ENCODE results near the gene KIAA0232. TPM values are rescaled to one million over a fixed set of nuclear protein-coding genes. Genes with fewer than 3 reads are reported as not detected.
"Not testable (repeated sequence)": the region's sequence is repeated elsewhere in the genome, so short reads cannot be mapped to it uniquely, and the experiment has no call there.

Gene KIAA0232
- total RNA-seq, 1 donor from 2014 or later: 20.9 TPM

DNA sequence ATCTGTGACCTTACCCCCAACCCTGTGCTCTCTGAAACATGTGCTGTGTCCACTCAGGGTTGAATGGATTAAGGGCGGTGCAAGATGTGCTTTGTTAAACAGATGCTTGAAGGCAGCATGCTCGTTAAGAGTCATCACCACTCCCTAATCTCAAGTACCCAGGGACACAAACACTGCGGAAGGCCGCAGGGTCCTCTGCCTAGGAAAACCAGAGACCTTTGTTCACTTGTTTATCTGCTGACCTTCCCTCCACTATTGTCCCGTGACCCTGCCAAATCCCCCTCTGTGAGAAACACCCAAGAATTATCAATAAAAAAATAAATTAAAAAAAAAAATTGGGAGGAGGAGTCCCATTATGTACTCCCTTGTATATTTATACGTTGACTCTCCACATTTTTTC lies 26.2 kb upstream of the KIAA0232 start:
- not testable (repeated sequence) for ATAC-seq

DNA sequence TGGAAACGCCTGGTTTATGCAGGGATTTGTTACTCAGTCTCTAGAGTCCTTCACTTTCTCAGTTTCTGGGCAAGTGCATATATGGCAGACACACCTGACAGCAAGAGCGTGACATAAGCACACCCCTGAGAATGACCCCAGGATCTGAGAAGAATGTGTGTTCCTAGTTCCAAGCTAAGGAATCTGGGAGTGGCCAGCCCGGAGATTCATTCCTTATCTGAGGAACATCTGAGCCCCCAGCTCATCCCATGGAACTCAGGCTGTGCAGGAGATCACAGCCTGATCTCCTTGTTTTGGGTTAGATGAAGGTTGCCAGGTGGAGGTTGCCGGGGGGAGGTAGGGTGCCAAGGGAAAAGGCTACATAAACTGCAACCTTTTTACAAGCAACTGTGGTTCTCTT lies 23.8 kb upstream of the KIAA0232 start:
- ATAC-seq: no peak

DNA sequence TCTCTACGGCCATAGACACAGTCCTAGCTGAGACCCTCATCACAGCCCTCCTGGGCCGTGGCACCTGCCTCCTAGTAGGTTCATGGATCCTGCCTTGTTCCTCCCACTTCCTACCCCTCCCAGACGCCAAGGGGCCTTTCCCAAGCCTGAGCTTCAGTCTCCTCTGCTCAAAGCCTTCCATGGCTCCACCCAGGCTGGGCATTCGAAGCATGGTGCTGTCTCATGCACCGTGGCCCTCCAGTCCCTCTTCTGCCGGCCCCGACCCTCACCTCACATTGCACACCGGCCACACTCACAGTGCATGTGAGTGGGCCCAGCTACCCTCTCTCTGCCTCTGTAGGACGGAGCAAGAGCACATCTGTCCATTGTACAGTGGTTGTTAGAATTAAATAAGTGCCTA lies 21.7 kb upstream of the KIAA0232 start:
- ATAC-seq: no peak

DNA sequence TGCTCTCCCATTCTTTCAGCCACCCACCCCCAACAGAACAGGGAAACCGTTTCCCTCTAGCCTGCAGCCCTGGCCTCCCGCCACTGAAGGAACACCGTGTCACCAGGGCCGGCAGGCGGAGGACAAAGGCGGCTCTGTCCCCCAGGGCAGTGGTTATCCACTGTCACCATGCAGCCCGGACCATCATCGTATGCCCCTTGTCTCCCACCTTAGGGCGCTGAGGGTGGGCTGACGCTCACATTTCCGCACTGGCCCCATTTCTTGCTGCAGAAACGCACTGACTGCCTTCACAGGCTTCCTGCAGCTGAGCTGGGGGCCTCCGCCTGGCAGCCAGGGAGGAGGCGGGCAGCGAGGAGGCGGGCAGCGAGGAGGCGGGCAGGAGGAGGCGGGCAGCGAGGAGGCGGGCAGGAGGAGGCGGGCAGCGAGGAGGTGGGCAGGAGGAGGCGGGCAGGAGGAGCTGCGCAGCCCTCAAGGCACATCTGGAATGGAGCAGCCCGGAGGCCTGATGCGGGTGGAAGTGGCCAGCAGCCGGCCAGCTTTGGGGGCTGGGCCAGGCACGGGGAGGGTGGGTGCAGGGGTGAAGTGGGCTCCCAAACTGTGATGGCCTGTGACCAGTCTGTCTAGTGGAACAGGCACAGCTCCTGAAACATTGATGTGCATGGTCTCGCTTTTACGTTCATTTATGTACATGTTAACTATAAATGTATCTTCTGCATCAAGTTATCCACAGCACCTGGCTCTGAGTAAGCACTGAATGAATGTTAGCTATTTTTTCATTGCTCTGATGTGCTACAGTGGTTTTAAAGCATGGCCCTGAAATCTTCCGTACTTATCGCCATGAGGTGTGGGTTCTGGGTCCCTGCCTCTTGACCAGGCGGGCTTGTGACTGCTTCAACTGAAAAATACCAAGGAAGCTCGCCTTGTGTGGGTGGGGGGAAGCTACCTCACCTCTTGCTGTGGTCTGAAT lies 20.6 kb upstream of the KIAA0232 start:
- no peak for ATAC-seq

DNA sequence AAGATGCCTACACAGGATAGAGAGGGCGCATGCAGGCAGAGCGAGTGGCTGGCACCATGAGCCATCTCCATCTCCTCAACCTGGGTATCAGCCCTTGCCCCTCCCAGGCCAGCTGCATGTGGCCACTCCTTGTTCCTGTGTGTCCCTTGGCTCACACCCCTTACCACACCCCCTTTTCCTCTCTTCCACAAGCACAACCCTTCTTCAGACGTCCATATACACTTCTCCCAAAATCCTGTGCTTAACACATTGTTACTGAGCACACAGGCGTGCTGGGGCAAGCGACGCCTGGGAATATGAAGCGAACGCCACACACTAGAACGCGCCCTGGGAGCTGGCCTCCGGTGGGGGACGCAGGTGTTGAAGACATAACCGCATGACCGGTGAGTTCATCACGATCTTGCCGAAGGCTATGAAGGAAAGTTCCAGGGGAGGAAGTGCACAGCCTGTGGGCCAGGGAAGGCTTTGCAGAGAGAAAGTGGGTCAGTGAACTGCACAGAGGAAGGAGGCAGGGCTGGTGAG lies 19.1 kb upstream of the KIAA0232 start:
- ATAC-seq: peak; percentile 78

DNA sequence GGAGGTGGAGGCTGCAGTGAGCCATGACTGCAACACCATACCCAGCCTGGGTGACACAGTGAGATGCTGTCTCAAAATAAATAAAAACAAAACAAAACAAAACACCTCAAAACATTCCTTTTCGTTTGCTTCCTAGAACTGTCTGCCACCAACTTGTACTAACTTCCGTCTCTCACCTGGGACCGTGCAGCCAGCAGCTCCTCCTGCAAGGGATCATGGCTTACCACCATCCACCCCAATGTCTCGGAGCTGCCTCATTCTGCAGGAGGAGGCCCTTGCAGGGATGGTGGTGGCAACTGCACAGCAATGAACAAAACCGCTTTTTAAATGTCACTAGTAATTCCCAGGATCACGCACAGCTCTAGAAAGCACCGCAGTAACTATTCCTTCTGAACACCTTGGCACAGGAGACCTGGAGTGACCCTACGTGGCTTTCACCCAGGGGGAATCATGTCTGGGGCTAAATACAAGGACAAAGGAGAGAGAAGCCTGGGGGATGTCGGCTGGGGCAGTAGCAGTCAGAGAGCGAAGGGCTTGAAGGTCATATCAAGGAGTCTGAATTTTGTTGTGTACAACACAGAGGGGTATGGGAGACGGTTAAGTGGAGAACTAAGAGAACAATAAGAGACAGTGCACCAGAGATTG lies 17.4 kb upstream of the KIAA0232 start:
- no peak for ATAC-seq

DNA sequence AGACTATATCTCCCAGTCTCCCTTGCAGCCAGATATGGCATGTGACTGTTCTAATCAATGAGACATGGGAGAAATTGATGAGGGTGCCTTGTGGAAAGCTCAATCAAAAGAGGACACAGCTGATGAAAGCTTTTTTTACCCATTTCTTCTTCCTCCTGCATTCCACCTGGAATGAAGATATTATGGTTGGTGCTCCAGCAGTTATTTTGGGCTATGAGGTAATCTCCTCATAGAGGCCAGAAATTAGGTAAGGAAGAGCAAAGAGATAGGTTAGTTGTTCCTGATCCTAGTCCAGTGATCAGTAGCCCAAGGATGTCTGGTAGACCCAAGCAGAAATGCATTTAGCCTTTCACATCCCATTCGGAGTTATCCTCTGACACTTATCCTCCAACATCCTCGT lies 16.8 kb upstream of the KIAA0232 start:
- no peak for ATAC-seq

DNA sequence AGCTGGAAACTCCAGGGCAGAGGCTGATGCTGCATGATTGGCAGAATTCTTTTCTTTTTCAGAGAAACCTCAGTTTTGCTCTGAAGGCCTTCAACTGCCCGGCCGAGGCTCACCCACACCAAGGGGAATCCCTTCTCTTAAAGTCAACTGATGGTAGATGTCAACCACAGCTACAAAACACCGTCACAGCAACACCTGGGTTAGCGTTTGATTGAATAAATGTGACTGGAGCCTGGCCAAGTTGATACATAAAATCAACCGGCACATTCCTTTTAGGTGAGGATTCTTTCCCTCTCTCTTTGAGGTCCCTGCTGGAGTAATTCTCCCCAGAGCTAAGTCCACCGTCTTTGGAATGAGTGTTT lies 15.2 kb upstream of the KIAA0232 start:
- no peak for ATAC-seq

DNA sequence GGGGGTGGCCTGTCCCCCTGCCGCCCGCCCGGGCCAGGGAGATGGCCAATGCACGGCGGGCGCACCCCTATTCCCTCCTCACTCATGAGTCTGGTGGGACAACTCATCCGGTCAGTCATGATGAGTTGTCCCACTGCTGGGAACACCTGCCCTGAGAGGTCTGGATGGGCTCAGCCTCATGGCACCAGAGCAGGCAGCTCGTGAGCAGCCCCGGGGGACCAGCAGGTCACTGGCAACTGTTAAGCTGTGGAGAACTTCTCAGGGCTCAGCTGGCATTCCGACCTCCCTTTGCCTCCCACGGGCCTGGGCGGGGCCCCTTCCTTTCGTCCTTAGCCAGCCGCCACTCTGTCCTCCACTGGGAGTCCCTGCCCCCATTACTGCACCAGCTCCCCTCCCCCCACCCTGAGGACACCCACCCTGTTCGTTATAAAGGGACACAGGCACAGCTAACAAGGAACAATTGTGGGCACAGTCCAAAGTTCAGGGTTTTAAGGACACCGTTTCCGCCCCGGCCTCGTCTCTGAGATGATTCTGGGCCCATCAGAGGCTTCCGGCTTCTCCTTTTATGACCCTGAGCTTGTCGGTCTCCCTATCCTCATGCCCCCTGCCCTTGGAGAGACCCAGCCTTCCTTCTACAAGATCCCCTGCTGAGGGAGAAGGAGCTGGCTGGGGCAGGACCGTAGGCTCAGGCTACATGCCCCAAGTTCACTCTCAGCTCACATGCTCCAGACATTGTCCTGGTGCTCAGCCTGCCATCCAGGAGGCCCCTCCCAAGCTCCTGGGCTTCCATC lies 14.6 kb upstream of the KIAA0232 start:
- no peak for ATAC-seq

DNA sequence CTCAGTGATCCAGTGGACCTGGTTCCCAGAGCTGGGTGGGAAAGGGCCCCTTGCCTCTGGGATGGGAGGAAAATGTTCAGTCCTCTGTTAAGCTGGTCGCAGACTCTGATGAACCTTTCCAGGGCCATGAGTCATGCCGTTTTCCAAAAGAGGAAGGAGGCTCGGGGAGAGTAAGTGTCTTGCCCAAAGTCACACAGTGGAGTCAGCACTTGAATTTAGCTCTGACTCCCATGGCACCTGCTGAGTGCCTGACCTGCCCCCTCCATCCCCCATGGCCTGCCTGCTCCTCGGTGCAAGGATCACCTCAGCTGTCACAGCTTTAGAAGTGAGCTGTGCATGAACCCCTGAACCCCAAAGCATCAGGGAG lies 14.0 kb upstream of the KIAA0232 start:
- peak; percentile 20 for ATAC-seq

DNA sequence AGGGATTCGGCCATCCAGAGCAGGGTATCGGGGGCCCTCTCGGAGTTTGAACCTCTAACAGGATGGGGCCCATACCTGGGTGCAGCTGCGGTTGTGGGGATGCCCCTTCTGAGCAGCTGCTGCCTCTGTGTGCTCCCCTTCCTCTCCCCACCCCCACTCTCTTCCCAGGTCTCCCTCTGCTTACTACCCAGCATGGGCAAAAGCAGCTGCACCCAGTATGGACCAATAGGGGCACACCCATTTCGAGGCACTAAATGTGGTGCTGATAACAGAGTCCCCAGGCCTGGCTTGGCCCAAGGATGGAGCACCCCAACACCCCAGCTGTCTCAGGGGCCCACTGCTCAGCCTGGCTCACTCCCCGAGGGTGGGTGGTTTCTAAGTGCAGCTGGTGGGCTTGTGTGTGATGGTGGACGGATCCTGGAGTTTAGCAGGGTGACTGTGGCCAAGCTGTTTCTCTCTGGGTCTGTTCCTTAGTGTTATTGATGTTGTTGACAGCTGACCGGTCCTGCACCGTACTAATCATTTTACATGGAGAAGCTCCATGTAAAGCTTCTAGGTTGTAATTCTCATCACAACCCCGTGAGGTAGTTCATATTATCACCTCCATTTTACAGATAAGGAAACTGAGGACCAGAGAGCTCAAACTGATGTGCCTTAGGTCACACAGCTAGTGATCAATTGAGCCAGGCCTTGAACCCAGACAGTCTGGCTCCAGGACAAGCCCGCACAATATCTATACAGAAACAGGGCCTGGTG lies 13.1 kb upstream of the KIAA0232 start:
- ATAC-seq: no peak

DNA sequence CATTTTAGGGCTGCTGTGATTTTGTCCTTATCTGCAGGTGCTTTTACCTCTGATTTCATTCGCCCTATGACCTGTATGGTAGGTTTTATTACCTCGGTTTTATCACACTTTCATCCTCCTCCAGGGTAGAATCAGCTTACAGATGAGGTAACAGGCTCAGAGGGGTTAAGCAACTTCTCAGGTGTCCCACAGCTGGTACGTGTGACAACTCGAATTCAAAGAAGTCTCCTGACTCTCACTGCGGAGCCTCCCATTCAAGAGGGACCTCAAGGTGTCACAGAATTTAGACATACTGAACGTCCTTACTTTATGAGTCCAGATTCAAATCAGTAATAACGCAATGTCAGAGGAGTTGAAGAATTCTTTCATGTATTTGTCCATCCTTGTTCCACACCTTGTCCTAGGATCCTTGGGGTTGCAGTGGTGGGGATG lies 12.5 kb upstream of the KIAA0232 start:
- ATAC-seq: no peak

DNA sequence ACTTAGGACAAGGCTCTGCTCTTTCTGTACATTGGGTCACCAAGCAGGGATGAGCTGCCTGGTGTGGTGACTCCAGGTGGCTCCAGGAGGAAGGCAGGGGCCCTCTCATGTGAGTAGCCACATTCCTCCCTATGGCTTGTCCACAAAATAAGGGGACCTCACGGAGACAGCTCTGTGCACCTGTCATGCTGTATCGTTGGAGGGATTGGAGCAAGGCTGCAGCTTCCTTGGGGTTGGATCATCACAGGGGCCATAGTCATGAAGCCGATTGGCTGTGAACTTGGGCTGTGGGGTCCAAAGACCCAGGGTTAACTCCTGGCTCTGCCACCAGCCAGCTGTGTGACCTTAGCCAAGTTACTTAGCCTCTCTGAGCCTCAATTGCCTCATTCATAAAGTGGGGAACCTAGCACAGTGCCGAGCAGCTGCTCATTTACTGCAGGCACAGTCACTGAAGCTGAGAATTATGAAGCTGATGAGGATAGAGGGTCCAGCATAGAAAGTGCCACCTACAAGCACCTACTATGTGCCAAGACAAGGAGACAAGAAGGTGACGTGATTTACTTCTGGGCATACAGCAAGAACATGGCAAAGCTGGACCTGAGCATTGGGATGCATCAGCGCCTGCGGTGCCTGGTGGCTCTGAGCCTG lies 11.8 kb upstream of the KIAA0232 start:
- no peak for ATAC-seq

DNA sequence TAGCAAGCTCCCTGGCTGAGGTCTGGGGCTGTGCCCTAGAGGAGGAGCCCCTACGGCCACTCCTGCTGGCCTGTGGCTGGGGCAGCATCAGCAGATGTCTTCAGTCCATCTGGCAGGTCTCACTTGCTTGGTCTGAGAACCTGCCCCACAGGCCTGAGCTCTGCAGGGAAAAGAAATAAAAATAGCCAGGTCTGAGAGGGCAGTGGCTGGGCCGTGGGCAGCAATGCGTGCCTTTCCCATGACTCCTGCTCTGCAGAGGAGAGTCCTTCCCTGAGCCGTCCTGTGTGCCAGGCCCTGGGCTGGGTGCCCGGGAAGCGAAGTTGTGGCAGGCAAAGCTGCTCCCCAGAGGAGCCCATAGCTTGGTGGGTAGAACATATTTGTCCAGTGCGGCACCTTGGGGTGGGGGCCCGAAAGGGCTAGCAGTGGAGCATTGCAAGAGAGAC lies 11.3 kb upstream of the KIAA0232 start:
- peak; percentile 35 for ATAC-seq

DNA sequence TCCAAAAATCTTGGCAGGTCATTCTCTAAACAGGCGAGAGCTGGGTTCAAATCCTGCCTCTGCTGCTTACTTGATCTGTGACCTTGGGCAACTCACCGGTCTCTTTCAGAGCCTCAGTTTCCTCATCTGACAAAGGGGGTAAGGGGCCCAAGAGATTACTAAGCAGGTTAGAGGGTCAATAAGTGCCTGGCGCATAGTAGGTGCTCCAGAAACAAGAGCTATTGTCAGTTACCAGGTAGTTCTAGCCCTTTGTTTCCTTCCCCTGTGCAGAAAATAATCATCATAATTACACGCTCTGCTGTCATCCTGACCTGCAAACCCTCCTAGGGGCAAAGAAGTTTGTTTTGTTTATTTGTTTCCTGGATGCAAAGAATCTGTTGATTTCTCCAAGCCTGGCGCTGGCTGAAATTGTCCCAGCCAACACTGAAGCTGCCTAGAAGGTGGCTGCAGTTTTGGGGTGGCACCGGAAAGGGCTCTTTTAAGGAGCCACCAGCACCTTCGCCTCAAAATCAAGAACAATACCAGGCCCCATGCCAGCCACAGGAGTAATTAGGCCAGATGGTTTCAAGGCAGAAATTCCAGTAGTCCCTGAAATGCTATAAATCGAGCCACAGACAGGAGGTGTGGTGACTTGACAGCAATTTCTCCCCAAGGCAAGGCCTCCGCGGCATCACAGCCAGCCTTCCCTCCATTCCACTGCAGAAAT lies 10.2 kb upstream of the KIAA0232 start:
- peak; percentile 66 for ATAC-seq

DNA sequence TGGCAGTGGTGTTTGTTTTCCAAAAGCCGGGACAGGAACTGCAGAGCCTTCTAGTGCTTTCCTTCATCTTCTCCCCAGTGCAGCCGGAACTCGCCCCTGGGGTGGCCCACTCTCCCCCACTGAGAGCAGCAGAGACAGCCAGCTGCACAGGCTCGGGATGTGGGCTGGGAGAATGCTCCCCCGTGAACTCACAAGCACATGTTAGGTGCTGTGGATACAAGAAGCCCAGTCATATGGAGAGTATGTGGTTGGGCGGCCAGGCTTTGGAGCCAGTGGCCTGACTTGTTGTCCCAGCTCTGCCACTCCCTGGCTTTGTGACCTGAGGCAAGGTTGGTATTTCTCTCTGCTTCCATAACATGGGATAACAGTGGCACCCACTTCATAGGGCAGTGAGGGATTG lies 9.4 kb upstream of the KIAA0232 start:
- ATAC-seq: peak; percentile 85

DNA sequence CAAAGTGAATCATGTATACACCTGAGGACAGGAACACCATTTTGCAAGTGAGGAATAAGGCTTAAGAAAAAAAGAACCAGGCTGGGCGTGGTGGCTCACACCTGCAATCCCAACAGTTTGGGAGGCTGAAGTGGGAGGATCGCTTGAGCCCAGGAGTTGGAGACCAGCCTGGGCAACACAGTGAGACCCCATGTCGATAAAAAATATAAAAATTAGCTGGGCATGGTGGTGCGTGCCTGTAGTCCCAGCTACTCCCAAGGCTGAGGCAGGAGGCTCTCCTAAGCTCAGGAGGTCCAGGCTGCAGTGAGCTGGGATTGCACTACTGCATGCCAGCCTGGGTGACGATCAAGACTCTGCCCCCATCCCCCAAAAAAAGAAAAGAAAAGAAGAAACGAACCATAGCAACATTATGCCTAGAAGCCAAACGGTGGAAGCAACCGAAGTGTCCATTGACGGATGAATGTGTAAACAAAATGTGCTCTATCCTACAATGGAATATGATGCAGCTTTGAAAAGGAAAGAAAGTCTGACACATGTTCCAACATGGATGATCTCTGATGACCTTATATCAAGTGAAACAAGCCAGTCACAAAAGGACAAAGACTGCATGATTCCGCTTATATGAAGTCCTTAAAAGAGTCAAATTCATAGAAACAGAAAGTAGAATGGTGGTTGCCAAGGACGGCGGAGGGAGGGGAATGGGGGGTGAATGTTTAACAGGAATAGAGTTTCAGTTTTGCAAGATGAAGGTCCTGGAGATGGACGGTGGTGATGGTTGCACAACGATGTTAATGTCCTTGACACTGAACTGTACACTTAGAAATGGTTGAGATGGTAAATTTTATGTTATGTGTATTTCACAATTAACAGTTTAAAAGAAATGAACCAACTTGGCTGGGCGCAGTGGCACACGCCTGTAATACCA lies 8.6 kb upstream of the KIAA0232 start:
- ATAC-seq: peak; percentile 8

DNA sequence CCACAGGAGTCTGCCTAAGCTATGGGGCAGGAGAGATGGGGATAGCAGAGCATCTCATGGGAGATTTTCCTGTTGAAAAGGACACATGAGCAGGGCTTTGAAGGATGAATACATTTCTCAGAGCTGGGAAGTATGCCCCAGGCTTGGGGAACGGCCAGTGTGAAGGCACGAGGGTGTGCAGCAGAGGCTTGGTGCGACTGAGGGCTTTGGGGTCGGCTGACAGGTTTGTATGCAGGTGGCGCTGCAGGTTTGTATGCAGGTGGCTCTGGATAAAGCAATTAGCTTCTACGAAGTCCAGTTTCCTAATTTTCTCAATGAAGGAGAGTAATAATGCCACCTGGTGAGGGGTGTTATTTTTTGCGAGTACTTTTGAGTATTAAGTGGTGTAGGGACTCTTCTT lies 6.8 kb upstream of the KIAA0232 start:
- ATAC-seq: no peak

DNA sequence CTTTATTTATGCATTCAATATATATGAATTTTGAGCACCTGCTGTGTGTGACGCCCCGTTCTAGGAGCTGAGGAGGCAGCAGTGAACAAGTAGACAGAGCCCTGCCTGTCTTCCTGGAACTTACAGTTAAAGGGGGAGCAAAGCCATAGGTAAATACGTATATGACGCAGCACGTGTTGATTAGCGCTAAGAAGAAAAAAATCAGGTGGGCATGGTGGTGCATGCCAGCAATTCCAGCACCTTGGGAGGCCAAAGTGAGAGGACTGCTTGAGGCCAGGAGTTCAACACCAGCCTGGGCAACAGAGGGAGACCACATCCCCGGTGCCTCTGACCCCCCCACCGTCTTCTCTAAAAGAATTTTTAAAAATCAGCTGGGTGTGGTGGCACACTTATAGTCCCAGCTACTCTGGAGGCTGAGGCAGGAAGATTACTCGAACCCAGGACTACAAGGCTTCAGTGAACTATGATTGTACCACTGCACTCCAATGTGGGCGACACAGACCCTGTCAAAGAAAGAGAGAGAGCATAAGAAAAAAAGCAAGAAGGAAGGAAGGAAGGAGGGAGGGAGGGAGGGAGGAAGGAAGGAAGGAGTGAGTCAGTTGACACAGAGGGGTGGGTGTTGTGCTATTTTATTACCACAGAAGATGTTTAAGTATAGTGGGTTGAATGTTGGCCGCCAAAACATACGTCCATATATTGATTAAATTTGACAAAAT lies 5.4 kb upstream of the KIAA0232 start:
- ATAC-seq: no peak
